Neuronal stem cell (in vitro differentiated cells): ENCODE results near the gene PLEKHA7.

ENCODE experiments used
- DNase-seq: peaks from one replicate; pipeline ENCODE4 v3.0.0-alpha.2; 2013; ENCODE audit warnings: low spot score
- H2AFZ ChIP-seq: one replicate; pipeline ENCODE4 v1.6.1; 2013; ENCODE audit warnings: mild to moderate bottlenecking, low read length, inconsistent platforms
- H2AK5ac ChIP-seq: 2 replicates; pipeline ENCODE4 v1.6.1; 2013; ENCODE audit warnings: low read depth, mild to moderate bottlenecking, inconsistent platforms, low read length, moderate library complexity, mixed read lengths
- H2BK120ac ChIP-seq: 2 replicates; pipeline ENCODE4 v1.6.1; 2013; ENCODE audit warnings: low read depth, mild to moderate bottlenecking, inconsistent platforms, low read length, moderate library complexity, mixed read lengths
- H2BK12ac ChIP-seq: one replicate; pipeline ENCODE4 v1.6.1; 2013; ENCODE audit warnings: low read length, inconsistent platforms
- H2BK15ac ChIP-seq: 2 replicates; pipeline ENCODE4 v1.6.1; 2013; ENCODE audit warnings: mild to moderate bottlenecking, low read length, inconsistent platforms, mixed read lengths
- H2BK5ac ChIP-seq: one replicate; pipeline ENCODE4 v1.6.1; 2013; ENCODE audit warnings: inconsistent platforms, mild to moderate bottlenecking, low read length, moderate library complexity
- H3K14ac ChIP-seq: one replicate; pipeline ENCODE4 v1.6.1; 2013; ENCODE audit warnings: low read length, inconsistent platforms
- H3K18ac ChIP-seq: 2 replicates; pipeline ENCODE4 v1.6.1; 2013; ENCODE audit warnings: low read length, inconsistent platforms
- H3K23ac ChIP-seq: 2 replicates; pipeline ENCODE4 v1.6.1; 2013; ENCODE audit warnings: low read depth, mild to moderate bottlenecking, mixed read lengths, low read length, inconsistent platforms; ENCODE audit not compliant: poor library complexity
- H3K27ac ChIP-seq: replicated peaks from 3 replicates; pipeline ENCODE4 v1.5.1; 2013; ENCODE audit warnings: low read length, inconsistent platforms
- H3K27me3 ChIP-seq, 3 experiments: 2 replicates each; pipeline ENCODE4 v1.6.1; 2013; ENCODE audit warnings: low read length in 3 of 3, mild to moderate bottlenecking in 2 of 3, inconsistent platforms in 1 of 3, low read depth in 1 of 3, mixed read lengths in 1 of 3, moderate library complexity in 1 of 3; ENCODE audit not compliant: control insufficient read depth in 3 of 3, insufficient read depth in 3 of 3
- H3K36me3 ChIP-seq, 2 donors: replicated peaks in 1 of 2; 2 replicates each; pipeline ENCODE4 v1.6.1; 2013; ENCODE audit warnings: low read length in 2 of 2; ENCODE audit not compliant: control insufficient read depth in 2 of 2, insufficient read depth in 2 of 2
- H3K4ac ChIP-seq: 2 replicates; pipeline ENCODE4 v1.6.1; 2013; ENCODE audit warnings: inconsistent platforms, mild to moderate bottlenecking, low read length, moderate library complexity
- H3K4me1 ChIP-seq, 2 donors: 1 replicate in 1 of 2; 2 replicates in 1 of 2; pipeline ENCODE4 v1.6.1; 2013; ENCODE audit warnings: low read length in 2 of 2, low read depth in 1 of 2; ENCODE audit not compliant: control insufficient read depth in 2 of 2, insufficient read depth in 1 of 2
- H3K4me2 ChIP-seq: one replicate; pipeline ENCODE4 v1.6.1; 2013; ENCODE audit warnings: mild to moderate bottlenecking, low read length, inconsistent platforms; ENCODE audit not compliant: insufficient read depth, poor library complexity, severe bottlenecking
- H3K4me3 ChIP-seq, 2 donors: 2 replicates each; pipeline ENCODE4 v1.5.1; 2013; ENCODE audit warnings: low read length in 2 of 2, mild to moderate bottlenecking in 2 of 2, inconsistent platforms in 1 of 2, moderate library complexity in 1 of 2
- H3K79me1 ChIP-seq: one replicate; pipeline ENCODE4 v1.6.1; 2013; ENCODE audit warnings: low read depth, mild to moderate bottlenecking, inconsistent platforms, low read length, moderate library complexity
- H3K9ac ChIP-seq: one replicate; pipeline ENCODE4 v1.6.1; 2013; ENCODE audit warnings: mild to moderate bottlenecking, low read depth, low read length, inconsistent platforms; ENCODE audit not compliant: poor library complexity
- H3K9me3 ChIP-seq, 2 donors: replicated peaks in 1 of 2; 2 replicates each; pipeline versions ENCODE3 to v1.6.1; 2013; ENCODE audit warnings: low read length in 2 of 2, mild to moderate bottlenecking in 2 of 2, inconsistent platforms in 1 of 2, low read depth in 1 of 2, mixed read lengths in 1 of 2, moderate library complexity in 1 of 2; ENCODE audit not compliant: control insufficient read depth in 2 of 2, insufficient read depth in 1 of 2
- H4K8ac ChIP-seq: one replicate; pipeline ENCODE4 v1.6.1; 2013; ENCODE audit warnings: low read depth, mild to moderate bottlenecking, inconsistent platforms, low read length, moderate library complexity
- H4K91ac ChIP-seq: one replicate; pipeline ENCODE4 v1.6.1; 2013; ENCODE audit warnings: low read length, low read depth, mild to moderate bottlenecking, inconsistent platforms; ENCODE audit not compliant: poor library complexity
- WGBS, 2 donors: extraction: QIAGEN DNeasy Blood & Tissue Kit; methylation state at CpG; one replicate each; pipeline ENCODE4 v1.1.7; 2013; ENCODE audit warnings: missing lambda C conversion rate in 2 of 2, mixed read lengths in 1 of 2; ENCODE audit not compliant: insufficient read length in 2 of 2, insufficient replicate concordance in 1 of 2; ENCODE audit errors: extremely low coverage in 2 of 2; 5-methylcytosine and 5-hydroxymethylcytosine counted together

PLEKHA7 gene

DNA sequence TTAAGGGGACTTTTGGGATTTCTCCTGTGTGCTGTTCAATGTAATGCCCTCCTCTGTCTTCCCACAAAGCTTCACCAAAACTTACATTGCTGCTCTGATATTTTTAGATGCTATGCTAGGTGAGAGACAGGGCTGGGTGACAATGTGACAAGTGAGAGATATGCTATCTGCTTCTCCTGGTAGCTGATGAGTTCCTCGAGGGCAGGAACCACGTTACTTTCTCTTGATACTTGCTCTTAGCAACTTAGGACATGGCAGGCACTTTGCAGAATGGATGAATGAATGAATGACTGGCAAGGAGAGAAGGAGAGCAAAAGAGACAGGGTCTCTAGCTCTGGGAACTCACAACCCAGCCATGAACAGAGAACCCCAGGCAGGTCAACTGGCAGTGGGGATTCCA is 160.4 kb downstream of the PLEKHA7 start:
- no peak overlapping the region for H2BK120ac ChIP-seq
- DNase-seq = no peak
- H3K4ac ChIP-seq = no peak overlapping the region
- no peaks in the 10 kb centered on the region for H3K27me3 ChIP-seq
- H3K9me3 ChIP-seq = no peaks in the 10 kb centered on the region
- peaks cover 16 to 42% of the 10 kb centered on the region in 2 donors for H3K36me3 ChIP-seq
- no CpG with 5 or more reads among the region's 2 CpGs for WGBS, 2 donors
- no peak overlapping the region for H4K91ac ChIP-seq
- no peak overlapping the region for H2AK5ac ChIP-seq
- no peak overlapping the region for H3K4me2 ChIP-seq
- H3K23ac ChIP-seq = no peak overlapping the region
- H2BK5ac ChIP-seq = no peak overlapping the region
- H4K8ac ChIP-seq = no peak overlapping the region
- no peak overlapping the region for H3K14ac ChIP-seq
- no peak overlapping the region for H3K9ac ChIP-seq
- no peak overlapping the region for H3K18ac ChIP-seq
- no peak overlapping the region for H3K27ac ChIP-seq
- no peak overlapping the region for H2BK12ac ChIP-seq
- H3K4me3 ChIP-seq = no peak overlapping the region
- no peaks in the 10 kb centered on the region for H3K79me1 ChIP-seq
- peaks cover 0 to 3% of the 10 kb centered on the region in 2 donors for H3K4me1 ChIP-seq
- H2BK15ac ChIP-seq = no peak overlapping the region
- no peak overlapping the region for H2AFZ ChIP-seq

DNA sequence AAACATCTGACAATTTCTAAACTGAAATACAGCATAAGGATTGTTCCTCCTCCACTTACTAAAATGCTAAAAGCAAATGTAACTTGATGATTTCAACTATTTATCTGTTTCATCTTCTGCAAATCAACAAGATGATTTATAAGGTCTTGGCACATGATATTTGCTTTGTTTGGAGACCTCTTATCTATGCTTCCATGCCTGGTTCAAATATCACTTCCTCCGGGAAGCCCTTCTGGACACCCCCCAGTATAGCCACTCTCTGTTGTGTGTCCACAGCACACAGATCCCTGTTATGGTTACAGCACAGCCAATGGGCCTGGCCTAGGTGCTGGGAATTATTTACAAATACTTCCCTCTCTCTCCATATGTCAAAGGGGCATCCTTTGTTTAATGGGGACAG is 160.9 kb downstream of the PLEKHA7 start:
- WGBS, 2 donors = no CpG with 5 or more reads among the region's 1 CpG
- Histone ChIP-seq H3K36me3 (peaks cover 16 to 48% of the 10 kb centered on the region in 2 donors), H2BK15ac (no peak overlapping the region), H3K14ac (no peak overlapping the region), H3K4me3 (no peak overlapping the region), H3K4me2 (no peak overlapping the region), H3K18ac (no peak overlapping the region), H3K9ac (no peak overlapping the region), H2AK5ac (no peak overlapping the region), H2BK5ac (no peak overlapping the region), H3K27ac (no peak overlapping the region), H4K8ac (no peak overlapping the region), H3K4me1 (peaks cover 0 to 3% of the 10 kb centered on the region in 2 donors), H4K91ac (no peak overlapping the region), H2AFZ (no peak overlapping the region), H3K23ac (no peak overlapping the region), H3K4ac (no peak overlapping the region), H2BK12ac (no peak overlapping the region), H2BK120ac (no peak overlapping the region), H3K79me1 (no peaks in the 10 kb centered on the region), H3K9me3 (no peaks in the 10 kb centered on the region), H3K27me3 (no peaks in the 10 kb centered on the region)
- no peak for DNase-seq

DNA sequence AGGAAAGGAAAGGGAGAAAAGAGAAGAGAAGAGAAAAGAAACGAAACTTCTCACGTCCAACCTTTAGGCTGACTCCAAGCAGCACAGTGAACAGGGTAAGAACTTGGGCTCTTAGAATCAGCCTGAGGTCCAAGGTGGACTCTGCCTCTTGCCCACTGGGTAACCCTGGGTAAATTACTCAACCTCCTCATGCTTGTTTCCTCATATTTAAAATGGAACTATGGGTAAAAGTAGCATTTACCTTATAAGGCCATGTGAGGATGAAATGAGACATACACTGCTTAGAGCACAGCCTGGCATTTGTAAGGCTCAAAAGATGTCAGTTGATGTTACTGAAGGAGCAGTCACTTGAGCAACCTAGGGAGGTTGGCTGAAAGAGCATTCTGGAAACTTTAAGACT is 167.9 kb downstream of the PLEKHA7 start:
- Histone ChIP-seq H3K4ac (no peak overlapping the region), H3K9me3 (peaks cover 0 to 11% of the 10 kb centered on the region in 2 donors), H3K4me2 (no peak overlapping the region), H3K4me1 (no peaks in the 10 kb centered on the region), H2BK12ac (no peak overlapping the region), H3K14ac (no peak overlapping the region), H3K79me1 (no peaks in the 10 kb centered on the region), H3K27ac (no peak overlapping the region), H2BK5ac (no peak overlapping the region), H4K91ac (no peak overlapping the region), H3K23ac (no peak overlapping the region), H3K18ac (no peak overlapping the region), H2BK120ac (no peak overlapping the region), H2AFZ (no peak overlapping the region), H3K9ac (no peak overlapping the region), H2BK15ac (no peak overlapping the region), H3K27me3 (no peaks in the 10 kb centered on the region), H3K36me3 (peaks cover 8 to 61% of the 10 kb centered on the region in 2 donors), H2AK5ac (no peak overlapping the region), H4K8ac (no peak overlapping the region), H3K4me3 (no peak overlapping the region)
- WGBS, 2 donors = no CpG with 5 or more reads among the region's 2 CpGs
- DNase-seq = no peak

DNA sequence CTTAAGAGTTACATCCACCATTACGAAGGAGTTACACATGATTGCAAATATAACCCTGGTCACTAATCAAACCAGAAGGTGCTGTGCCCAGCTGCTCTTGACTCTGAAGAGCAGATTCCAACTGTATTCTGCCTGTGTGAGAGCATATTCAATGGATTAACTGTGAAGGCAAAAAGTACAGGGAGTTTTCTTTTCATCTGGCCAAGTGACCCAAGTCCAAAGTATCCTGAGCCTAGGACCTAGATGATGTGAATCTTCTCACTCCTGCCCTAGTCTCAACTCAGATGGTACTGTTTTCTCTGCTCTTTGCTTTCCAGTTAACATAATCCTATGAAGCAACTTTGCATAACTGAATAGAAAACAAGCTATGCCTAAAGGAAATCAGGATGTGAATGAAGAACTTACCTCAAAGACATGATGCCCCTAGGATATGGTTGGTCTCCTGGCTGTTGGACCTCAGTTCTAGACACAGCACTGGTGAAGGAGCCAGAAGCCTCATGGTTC is 169.9 kb downstream of the PLEKHA7 start:
- Histone ChIP-seq H4K91ac (no peak overlapping the region), H2BK120ac (no peak overlapping the region), H2BK15ac (no peak overlapping the region), H3K27ac (no peak overlapping the region), H4K8ac (no peak overlapping the region), H3K4me1 (no peaks in the 10 kb centered on the region), H3K4me3 (no peak overlapping the region), H3K4me2 (no peak overlapping the region), H3K27me3 (no peaks in the 10 kb centered on the region), H3K23ac (no peak overlapping the region), H3K14ac (no peak overlapping the region), H3K9me3 (peaks cover 0 to 11% of the 10 kb centered on the region in 2 donors), H2BK12ac (no peak overlapping the region), H2BK5ac (no peak overlapping the region), H3K4ac (no peak overlapping the region), H2AFZ (no peak overlapping the region), H3K79me1 (no peaks in the 10 kb centered on the region), H3K18ac (no peak overlapping the region), H3K36me3 (peaks cover 8 to 63% of the 10 kb centered on the region in 2 donors), H3K9ac (no peak overlapping the region), H2AK5ac (no peak overlapping the region)
- WGBS, 2 donors = no CpG with 5 or more reads among the region's 1 CpG
- no peak for DNase-seq
